Measurements from ENCODE around the gene KRTAP13-1. TPM values are rescaled to one million over a fixed set of nuclear protein-coding genes. Genes with fewer than 3 reads are reported as not detected.

Gene KRTAP13-1
- total RNA-seq: not detected
- polyA plus RNA-seq (ENCODE audit: insufficient read depth, low read depth, low replicate concordance): not detected
- long read RNA-seq, donor 1: 0 reads
- long read RNA-seq, donor 2, partial matches to known transcripts: 0 of 1 reads
- long read RNA-seq, donor 2, other reads (novel, unspliced or antisense): 0 of 1 reads

GRCh38 chr21:30395731-30396130 lies at the start of gene KRTAP13-1:
Gene KRTAP13-1, plus strand, starts transcription at chr21:30396031. Its CDS starts 56 bp downstream, at chr21:30396087.
- Histone ChIP-seq H3K4me1 (no peaks in the 10 kb centered on the region), H3K27ac (no peak within 1 kb of the TSS), H3K27me3 (no peaks in the 10 kb centered on the region), H3K9me3 (no peaks in the 10 kb centered on the region), H3K4me3 (no peak within 1 kb of the TSS), H3K36me3 (ENCODE audit: low read depth, missing control alignments) (no peaks in the 10 kb centered on the region)
- TF ChIP-seq POLR2A (IDR thresholded peaks at IDR 0.05) (no peak), CTCF (IDR thresholded peaks at IDR 0.05) (no peak)
- 67 to 71% methylated on average over 4 of the region's 4 CpGs for WGBS, 2 donors
- DNase-seq: no peak
- intact Hi-C loops (cut with DNase I; ENCODE audit: low total_unique reads): no loop called here

- no peak for DNase-seq
- 86 to 93% methylated on average over 2 to 4 of the region's 4 CpGs for WGBS, 2 donors
- Histone ChIP-seq H3K4me1 (no peaks in the 10 kb centered on the region), H3K27ac (no peak within 1 kb of the TSS), H3K36me3 (ENCODE audit: low read depth, missing control alignments) (no peaks in the 10 kb centered on the region), H3K9me3 (no peaks in the 10 kb centered on the region), H3K27me3 (no peaks in the 10 kb centered on the region), H3K4me3 (no peak within 1 kb of the TSS)
- intact Hi-C loops (cut with DNase I; ENCODE audit: low total_unique reads): no loop called here
- TF ChIP-seq POLR2A (IDR thresholded peaks at IDR 0.05) (no peak), CTCF (IDR thresholded peaks at IDR 0.05) (no peak)
Observed at GRCh38 chr21:30348506-30348905, 47.3 kb upstream of the KRTAP13-1 start, which contains the start of gene KRTAP23-1. Gene KRTAP23-1, minus strand, starts transcription at chr21:30348606. Its CDS starts 0 bp downstream, at chr21:30348606.

- no peaks in the 10 kb centered on the region for H3K36me3 ChIP-seq (ENCODE audit: low read depth, missing control alignments)
- H3K27me3 ChIP-seq: no peaks in the 10 kb centered on the region
- H3K27ac ChIP-seq: no peak overlapping the region
- TF ChIP-seq POLR2A (IDR thresholded peaks at IDR 0.05): no peak
- TF ChIP-seq CTCF (IDR thresholded peaks at IDR 0.05): no peak
- intact Hi-C loops (cut with DNase I; ENCODE audit: low total_unique reads): no loop called here
- no peaks in the 10 kb centered on the region for H3K9me3 ChIP-seq
- WGBS, 2 donors: 59 to 60% methylated on average over 3 of the region's 3 CpGs
- H3K4me3 ChIP-seq: no peak overlapping the region
- H3K4me1 ChIP-seq: no peaks in the 10 kb centered on the region
- DNase-seq: no peak
Observed at GRCh38 chr21:30349572-30349971, 46.3 kb upstream of the KRTAP13-1 start.

- Histone ChIP-seq H3K27me3 (no peaks in the 10 kb centered on the region), H3K4me1 (no peaks in the 10 kb centered on the region), H3K9me3 (no peaks in the 10 kb centered on the region), H3K27ac (no peak overlapping the region), H3K36me3 (ENCODE audit: low read depth, missing control alignments) (no peaks in the 10 kb centered on the region), H3K4me3 (no peak overlapping the region)
- TF ChIP-seq CTCF (IDR thresholded peaks at IDR 0.05): no peak
- intact Hi-C loops (cut with DNase I; ENCODE audit: low total_unique reads): no loop called here
- WGBS, 2 donors: 90 to 92% methylated on average over 1 of the region's 1 CpG
- no peak for DNase-seq
Observed at GRCh38 chr21:30351534-30351933, 44.3 kb upstream of the KRTAP13-1 start.

All from testis (tissue), 5 donors.